DMS 273 (cell line): ENCODE measurements around the gene TFCP2.
"Not testable (repeated sequence)": the region's sequence is repeated elsewhere in the genome, so short reads cannot be mapped to it uniquely, and the experiment has no call there.

Experiments
- DNase-seq: peaks from one replicate; lab custom pipeline; 2025; ENCODE audit not compliant: unreplicated experiment; lab: John Stamatoyannopoulos, UW

Gene TFCP2

DNA sequence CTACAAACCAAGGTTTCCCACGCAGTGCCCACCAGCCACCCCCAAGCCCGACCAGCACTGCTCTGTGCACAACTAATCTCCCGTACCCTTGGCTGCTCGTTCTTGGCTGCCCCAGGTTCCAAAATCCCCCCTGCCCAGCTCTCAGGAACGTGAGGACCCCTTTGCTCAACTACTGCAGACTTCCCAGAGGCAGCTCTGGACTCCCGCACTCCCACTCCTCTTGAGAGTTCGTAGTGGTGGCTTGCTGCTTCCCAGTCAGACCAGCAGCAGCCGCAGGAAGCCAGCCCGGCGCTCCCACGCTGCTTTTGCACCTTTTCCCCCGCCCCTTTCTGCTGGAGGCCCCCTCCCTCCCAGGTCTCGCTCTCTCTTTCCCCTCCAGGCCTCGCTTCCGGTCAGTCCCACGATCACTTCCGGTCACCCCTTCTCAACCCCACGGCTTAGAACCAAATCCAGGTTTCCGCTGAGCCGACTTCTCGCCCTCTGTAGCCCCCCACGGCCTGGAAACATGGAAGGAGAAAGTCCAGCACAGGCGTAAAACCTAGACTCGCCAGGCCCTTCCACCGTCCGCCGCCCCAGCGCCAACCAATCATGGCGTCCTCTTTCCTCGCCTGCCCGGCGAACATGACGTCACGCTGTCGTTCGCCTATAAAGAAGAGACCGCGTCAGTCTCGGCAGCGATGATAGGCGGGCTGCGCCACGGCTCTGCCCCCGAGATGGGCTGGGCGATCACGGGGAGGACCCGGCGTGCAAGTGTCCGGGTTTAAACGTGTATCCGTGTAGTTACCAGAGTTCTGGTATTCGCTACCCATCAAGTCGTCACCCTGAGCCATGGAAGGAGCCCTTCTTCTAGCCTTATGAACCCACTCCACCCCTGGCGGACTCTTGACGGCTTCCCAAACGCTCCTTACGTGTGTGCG is at the start of gene TFCP2:
TSS of gene TFCP2 (minus strand) at position 621 of the 917 bp plus-strand sequence. CDS start 713 bp downstream, outside the sequence.
- DNase-seq: peak; percentile 96

GRCh38 chr12:51222461-51222860 is 49.5 kb upstream of the TFCP2 start:
- DNase-seq: no peak

DNA sequence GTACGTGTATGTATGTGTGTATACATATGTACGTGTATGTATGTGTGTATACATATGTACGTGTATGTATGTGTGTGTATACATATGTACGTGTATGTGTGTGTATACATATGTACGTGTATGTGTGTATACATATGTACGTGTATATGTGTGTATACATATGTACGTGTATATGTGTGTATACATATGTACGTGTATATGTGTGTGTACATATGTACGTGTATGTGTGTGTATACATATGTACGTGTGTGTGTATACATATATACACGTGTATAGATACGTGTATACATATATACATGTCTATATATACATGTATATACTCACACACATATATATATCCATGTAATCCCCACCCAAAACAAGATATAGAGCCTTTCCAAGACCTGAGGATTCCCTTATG is 46.9 kb upstream of the TFCP2 start:
- not testable (repeated sequence) for DNase-seq

DNA sequence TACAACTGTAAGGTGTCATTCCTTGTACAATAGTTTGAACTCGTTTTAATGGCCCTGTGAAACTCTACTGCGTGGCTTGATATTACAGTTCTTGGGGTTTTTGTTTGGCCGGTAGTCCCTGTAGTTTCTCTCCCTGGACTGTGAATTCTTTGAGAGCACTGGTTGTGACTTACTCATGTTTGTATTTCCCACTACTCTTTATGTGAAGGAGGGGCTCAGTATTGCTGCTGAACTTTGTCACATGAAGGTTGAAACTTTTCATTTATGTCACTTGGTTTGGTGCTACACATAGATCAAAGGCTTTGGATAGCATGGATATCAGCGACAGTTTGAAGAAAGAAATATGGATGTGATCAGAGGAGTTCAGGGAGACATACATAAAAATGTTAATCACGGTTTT is 46.4 kb upstream of the TFCP2 start:
- DNase-seq: no peak

DNA sequence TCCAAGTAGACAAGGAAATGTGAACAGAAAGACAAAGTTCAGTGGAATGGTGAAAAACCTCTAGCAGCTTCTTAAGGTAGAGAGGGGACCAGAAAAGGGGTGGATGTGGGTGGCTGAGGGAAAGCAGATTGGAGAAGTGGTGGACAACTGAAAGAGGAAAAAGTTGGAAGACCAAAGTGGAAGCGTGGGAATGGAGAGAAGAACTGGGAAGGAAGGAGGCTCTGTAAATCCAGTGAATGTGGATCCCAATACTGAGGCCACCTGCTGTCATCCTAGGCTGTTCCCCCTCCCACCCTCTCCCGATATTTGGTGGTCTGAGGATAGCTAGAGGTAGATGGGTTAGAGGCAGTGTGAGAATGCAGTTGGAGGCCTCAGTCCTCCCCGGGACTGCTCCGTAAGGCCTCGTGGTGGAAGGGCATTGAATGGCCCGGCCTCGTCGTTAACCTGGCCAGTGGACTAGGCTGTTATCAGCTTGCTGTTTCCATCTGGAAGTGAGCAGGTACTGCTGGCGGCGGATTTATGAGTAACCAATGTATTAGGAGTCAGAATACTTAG is 45.7 kb upstream of the TFCP2 start:
- peak; percentile 50 for DNase-seq

- peak; percentile 93 for DNase-seq
Observed at GRCh38 chr12:51217968-51218606, 45.2 kb upstream of the TFCP2 start, which contains the start of gene POU6F1. POU6F1 (minus strand) TSS chr12:51218062; CDS start chr12:51206836, 11,226 bp downstream.

DNA sequence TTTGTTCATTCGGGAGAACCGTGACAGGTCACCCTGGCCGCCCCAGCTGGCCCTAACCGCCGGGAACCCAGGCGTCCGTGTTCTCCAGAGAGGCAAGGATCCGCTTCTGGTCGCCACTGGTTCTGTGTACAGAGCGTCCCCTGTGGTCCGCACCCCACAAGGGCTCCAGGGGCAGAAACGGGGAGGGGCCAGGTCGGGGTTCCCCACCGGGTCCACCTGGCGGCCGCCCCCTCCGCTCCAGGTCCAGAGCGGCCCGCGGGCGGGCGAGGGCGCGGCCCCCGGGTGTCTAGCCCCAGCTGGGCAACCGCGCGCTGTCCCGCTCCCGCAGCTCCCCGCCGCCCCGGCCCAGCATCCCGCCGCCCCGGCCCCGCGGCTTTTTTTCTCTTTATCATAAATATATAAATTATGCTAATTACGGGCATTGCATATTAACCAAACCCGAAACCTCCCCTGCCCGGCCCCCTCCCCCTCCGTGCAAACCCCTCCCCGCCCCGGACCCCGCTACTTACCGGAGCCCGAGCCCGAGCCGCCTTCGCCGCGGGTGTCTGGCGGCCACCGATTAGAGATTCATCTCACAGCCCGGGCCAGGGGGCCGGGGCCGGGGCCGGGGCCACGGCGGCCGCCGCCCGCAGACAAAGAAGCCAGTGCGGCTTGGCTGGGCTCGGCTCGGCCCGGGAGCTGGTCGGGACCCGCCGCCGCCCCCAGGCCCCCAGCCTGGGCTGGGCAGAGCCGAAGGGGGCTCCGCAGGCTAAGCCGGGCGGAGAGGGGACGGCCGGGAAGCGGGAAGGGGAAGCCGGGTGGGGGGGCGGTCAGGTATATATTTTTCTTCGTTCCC is 44.4 kb upstream of the TFCP2 start:
- DNase-seq: peak; percentile 62

GRCh38 chr12:51216642-51217041 is 43.7 kb upstream of the TFCP2 start:
- no peak for DNase-seq

DNA sequence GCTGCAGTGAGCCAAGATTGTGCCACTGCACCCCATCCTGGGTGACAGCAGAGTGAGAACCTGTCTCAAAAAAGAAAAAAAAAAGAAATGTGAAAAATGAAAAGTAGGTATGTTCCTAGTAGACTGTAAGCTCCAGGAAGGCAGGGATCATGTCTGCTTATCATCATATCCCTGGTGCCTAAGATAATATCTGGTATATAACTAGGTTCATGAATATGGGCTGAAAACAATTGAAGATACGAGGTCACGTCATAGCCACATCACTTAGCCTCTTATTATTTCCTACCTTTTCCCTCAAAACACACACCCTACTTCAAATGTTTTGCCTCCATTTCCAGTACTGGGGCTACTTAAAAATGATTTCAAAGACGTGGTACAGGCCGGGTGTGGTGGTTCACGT is 42.0 kb upstream of the TFCP2 start:
- DNase-seq: no peak

DNA sequence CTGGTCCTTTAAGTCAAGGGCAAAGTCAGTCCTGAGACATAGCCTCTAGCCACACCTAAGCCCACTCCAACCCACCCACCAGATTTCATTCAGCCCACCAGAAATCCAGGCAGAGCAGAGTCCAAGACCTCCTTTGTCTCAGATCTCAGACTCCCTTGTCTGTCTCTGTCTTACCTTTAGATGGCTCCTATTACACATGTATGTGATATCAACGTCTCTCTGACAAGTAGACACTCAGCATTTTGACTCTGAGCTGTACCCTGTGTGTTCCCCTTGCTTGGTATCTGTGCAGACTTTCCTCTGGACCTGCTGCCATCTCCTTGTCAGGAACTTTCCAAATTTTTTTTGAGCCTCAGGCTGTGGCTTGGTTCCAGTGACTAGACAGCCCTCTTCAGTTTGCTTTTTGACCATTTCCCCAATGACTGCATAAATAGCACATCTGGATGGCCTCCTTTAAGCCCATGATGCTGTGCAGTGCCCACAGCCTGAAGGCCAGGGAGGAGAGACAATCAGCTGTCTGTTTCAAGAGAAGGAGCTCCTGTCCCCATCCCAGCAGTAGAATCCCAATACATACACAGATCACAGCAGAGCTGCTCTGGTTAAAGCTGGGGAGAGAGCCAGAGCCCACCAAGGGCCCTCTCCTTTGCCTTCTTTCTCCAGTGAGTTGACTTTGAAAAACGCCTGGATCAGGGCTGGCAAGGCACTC is 37.9 kb upstream of the TFCP2 start:
- DNase-seq: no peak

DNA sequence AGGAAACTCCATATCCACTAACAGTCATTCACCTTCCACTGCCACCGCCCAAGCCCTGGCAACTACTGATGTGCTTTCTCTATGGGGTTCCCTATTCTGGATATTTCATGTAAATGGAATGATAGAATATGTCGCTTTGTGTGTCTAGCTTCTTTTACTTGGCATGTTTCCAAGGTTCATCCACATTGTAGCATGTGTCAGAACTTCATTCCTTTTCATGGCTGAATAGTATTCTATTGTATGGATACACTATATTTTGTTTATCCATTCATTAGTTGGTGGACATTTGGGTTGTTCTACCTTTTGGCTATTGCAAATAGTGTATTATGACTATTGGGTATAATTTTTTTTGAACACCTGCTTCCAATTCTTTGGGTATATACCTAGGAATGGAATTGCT is 36.3 kb upstream of the TFCP2 start:
- no peak for DNase-seq

- DNase-seq: no peak
Observed at GRCh38 chr12:51208016-51208660, 35.2 kb upstream of the TFCP2 start.

GRCh38 chr12:51205350-51205749 is 32.4 kb upstream of the TFCP2 start:
- no peak for DNase-seq

DNA sequence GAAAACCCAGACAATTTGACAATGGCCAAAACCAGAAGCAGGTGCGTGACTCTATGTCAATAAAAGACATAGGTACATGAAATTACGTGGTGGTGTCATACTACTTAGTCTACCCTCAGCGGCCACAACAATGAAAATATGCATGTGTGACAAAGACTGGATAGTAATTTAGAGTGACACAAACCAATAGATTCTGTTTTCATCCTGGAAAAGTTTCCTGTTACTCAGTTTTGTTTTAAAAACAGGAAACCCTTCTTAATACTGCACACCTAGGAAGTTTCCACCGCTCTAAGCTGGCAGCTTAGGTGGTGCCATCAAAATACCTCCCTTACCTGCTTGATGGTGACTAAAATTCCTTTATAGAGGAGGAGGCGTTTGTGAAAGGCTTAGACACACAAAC is 29.8 kb upstream of the TFCP2 start:
- no peak for DNase-seq

DNA sequence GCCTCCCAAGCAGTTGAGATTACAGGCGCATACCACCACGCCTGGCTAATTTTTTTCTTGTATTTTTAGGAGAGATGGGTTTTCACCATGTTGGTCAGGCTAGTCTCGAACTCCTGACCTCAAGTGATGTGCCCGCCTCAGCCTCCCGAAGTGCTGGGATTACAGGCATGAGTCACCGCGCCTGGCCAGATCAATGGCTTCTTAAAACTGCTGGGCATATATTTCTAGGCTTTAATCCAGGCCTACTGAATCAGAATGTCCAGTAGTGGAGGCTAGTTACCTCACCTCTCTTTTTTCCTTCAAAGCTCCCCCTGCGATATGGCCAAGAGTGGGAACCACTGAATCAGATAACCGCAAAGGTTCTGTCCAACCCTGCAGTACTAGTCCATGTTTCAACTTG is 27.9 kb upstream of the TFCP2 start:
- DNase-seq: no peak

DNA sequence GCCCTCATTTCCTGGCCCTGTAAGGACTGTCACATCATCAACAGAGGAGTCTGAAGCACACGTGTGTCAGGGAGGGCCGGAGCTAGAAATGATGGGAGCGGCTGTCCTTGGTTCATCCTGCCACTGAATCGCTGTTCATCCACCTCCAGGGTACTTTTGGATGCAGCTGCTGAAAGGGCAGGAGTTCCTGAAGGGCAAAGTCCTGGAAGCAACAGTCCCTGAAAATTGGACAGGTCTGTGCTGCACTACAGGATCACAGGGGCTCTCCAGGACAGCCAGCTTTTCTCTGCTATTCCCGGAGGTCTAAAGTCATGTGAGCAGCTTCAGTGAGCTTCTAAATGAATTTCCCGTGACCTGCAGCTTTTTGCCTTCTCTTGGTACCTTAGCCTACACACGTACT is 27.2 kb upstream of the TFCP2 start:
- no peak for DNase-seq

GRCh38 chr12:51199366-51199945 is 26.5 kb upstream of the TFCP2 start:
- no peak for DNase-seq

DNA sequence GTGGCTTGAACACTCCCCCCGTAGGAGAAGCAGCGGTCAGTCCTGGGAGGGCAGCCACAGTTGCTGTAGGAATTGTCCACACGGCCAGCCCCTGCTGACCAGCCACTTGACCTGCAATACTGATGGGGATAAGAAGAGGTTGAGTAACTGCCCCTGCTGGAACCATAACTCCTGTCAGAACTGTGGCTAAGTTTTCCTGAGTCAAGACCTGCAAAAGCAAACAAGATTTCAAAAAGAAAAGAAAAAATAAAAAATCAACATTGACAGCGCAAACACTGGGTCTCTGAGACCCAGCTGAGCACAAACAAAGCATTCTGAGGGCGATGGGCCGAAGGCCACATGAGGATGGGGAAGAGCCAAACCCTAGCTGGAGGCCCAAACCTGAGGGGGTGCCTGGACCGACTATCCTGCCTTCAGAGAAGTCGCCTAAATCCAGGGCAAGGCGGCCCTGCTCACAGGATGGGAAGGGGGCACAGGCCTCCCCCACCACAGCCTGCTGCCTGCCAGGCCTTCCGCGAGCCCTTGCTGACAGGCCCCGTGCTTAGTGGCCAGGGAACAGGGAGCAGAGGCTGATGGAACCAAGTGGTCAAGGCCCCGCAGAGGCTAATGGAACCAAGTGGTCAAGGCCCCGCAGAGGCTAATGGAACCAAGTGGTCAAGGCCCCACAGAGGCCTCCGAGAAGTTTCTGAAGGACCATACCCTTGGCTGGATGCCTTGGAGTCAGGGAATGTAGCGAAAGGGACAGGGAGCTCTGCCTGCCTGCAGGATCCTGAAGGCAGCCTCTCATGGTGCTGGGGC is 25.8 kb upstream of the TFCP2 start:
- DNase-seq: no peak
